ENCODE data around the gene MED13L. TPM values are rescaled to one million over a fixed set of nuclear protein-coding genes. Genes with fewer than 3 reads are reported as not detected.

The MED13L gene
- total RNA-seq, 2 experiments from 2014 or later: 39.5 to 41.8 TPM

- no peaks in the 10 kb centered on the region for H3K36me3 Mint-ChIP-seq (ENCODE audit: low read depth)
- H3K9me3 Mint-ChIP-seq: no peaks in the 10 kb centered on the region
- no peak overlapping the region for H3K4me3 Mint-ChIP-seq
- no peaks in the 10 kb centered on the region for H3K4me1 Mint-ChIP-seq (ENCODE audit: low read depth)
- POLR2A ChIA-PET: no interaction called here
- intact Hi-C loops (cut with micrococcal nuclease): no loop called here
- DNase-seq (no peak), ATAC-seq (no peak)
- CTCF ChIA-PET: interaction anchor here (1.2 kb wide), 1 partner anchor 1247 kb away, joined by 3 read pairs; no protein-coding TSS in a partner anchor
- TF ChIP-seq CTCF (IDR thresholded peaks at IDR 0.05): no peak
- peaks cover 15% of the 10 kb centered on the region for H3K27me3 Mint-ChIP-seq
- no peak overlapping the region for H3K27ac Mint-ChIP-seq
These were observed 365.1 kb downstream of the MED13L start for GRCh38 chr12:115912440-115912839.

- H3K36me3 Mint-ChIP-seq (ENCODE audit: low read depth): no peaks in the 10 kb centered on the region
- TF ChIP-seq CTCF (IDR thresholded peaks at IDR 0.05): no peak
- ATAC-seq: no peak
- DNase-seq: no peak
- intact Hi-C loops (cut with micrococcal nuclease): no loop called here
- no peak overlapping the region for H3K27ac Mint-ChIP-seq
- POLR2A ChIA-PET: no interaction called here
- H3K27me3 Mint-ChIP-seq: peaks cover 12% of the 10 kb centered on the region
- CTCF ChIA-PET: no interaction called here
- H3K4me1 Mint-ChIP-seq (ENCODE audit: low read depth): no peaks in the 10 kb centered on the region
- no peaks in the 10 kb centered on the region for H3K9me3 Mint-ChIP-seq
- H3K4me3 Mint-ChIP-seq: no peak overlapping the region
These were observed 366.1 kb downstream of the MED13L start for GRCh38 chr12:115911360-115911759.

GRCh38 chr12:115910057-115910456 is 367.4 kb downstream of the MED13L start:
- Mint-ChIP-seq H3K36me3 (ENCODE audit: low read depth) (no peaks in the 10 kb centered on the region), H3K9me3 (no peaks in the 10 kb centered on the region), H3K4me3 (no peak overlapping the region), H3K27ac (no peak overlapping the region), H3K4me1 (ENCODE audit: low read depth) (no peaks in the 10 kb centered on the region), H3K27me3 (peaks cover 7% of the 10 kb centered on the region)
- intact Hi-C loops (cut with micrococcal nuclease): no loop called here
- no peak for TF ChIP-seq CTCF (IDR thresholded peaks at IDR 0.05)
- DNase-seq: no peak
- POLR2A ChIA-PET: no interaction called here
- ATAC-seq: no peak
- CTCF ChIA-PET: no interaction called here

Small RNAs within 50 kb of the gene (microRNA-seq; reads per million reads assigned to microRNA genes)
- not detected for gene MIR620 (ENCODE audit: borderline microRNAs expressed, borderline replicate concordance)

All from activated CD8-positive, alpha-beta T cell treated with anti-CD3 and anti-CD28 coated beads for 36 hours (primary cell).